ENCODE data around the gene CGNL1. TPM values are rescaled to one million over a fixed set of nuclear protein-coding genes. Genes with fewer than 3 reads are reported as not detected.

CGNL1 gene
- total RNA-seq, 1 experiment from 2014 or later = 34.6 TPM

GRCh38 chr15:57356178-57356577 is 20.1 kb upstream of the CGNL1 start:
- Histone ChIP-seq H3K23me2 (ENCODE audit: insufficient read length, low read depth, low read length, poor library complexity, severe bottlenecking) (no peaks in the 10 kb centered on the region), H2AFZ (ENCODE audit: low read length) (no peak overlapping the region), H2AK5ac (ENCODE audit: insufficient read length, low read length) (no peak overlapping the region), H2BK5ac (ENCODE audit: insufficient read length, low read length) (no peak overlapping the region), H3T11ph (ENCODE audit: low read length) (no peak overlapping the region), H4K5ac (ENCODE audit: insufficient read length, low read depth, low read length) (no peak overlapping the region), H4K91ac (ENCODE audit: insufficient read length, low read depth, low read length) (no peak overlapping the region), H3K4me2 (ENCODE audit: insufficient read depth, insufficient read length, low read length) (no peak overlapping the region), H3K23ac (ENCODE audit: insufficient read length, low read depth, low read length) (no peak overlapping the region), H2BK20ac (ENCODE audit: low read depth, low read length, poor library complexity, severe bottlenecking) (no peak overlapping the region), H3K27ac (ENCODE audit: insufficient read length, low read depth, low read length) (no peak overlapping the region), H3K18ac (ENCODE audit: insufficient read length, low read depth, low read length) (no peak overlapping the region), H2BK15ac (ENCODE audit: low read depth, low read length) (no peak overlapping the region), H3K79me2 (ENCODE audit: insufficient read depth, low read length) (no peaks in the 10 kb centered on the region), H3K56ac (ENCODE audit: insufficient read length, low read depth, low read length) (no peak overlapping the region), H3K79me1 (ENCODE audit: insufficient read depth, low read depth, low read length, poor library complexity, severe bottlenecking) (no peaks in the 10 kb centered on the region), H4K8ac (replicated peaks; ENCODE audit: insufficient read length, low read depth, low read length) (no peak overlapping the region), H3K9me3 (ENCODE audit: control insufficient read depth, low read depth, low read length) (no peaks in the 10 kb centered on the region), H3K9ac (ENCODE audit: extremely low read depth, insufficient read length, low read length) (no peak overlapping the region), H3K4me1 (ENCODE audit: insufficient read depth, low read length) (peaks cover 13% of the 10 kb centered on the region; the same call in 1 of the 2 replicates), H3K27me3 (ENCODE audit: insufficient read depth, low read length) (no peaks in the 10 kb centered on the region), H3K4ac (ENCODE audit: low read depth, low read length) (no peak overlapping the region), H3K14ac (ENCODE audit: insufficient read depth, low read length) (no peak overlapping the region), H2BK12ac (ENCODE audit: insufficient read length, low read depth, low read length) (no peak overlapping the region), H2BK120ac (ENCODE audit: low read depth, low read length, poor library complexity, severe bottlenecking) (no peak overlapping the region), H4K20me1 (ENCODE audit: control insufficient read depth, insufficient read depth, insufficient read length) (no peaks in the 10 kb centered on the region)
- H3K27me3 Mint-ChIP-seq (ENCODE audit: low read depth) = peaks cover 3% of the 10 kb centered on the region; the same call in 1 of the 2 replicates
- TF ChIP-seq CTCF (conservative IDR thresholded peaks at IDR 0.05) = no peak
- H3K4me1 Mint-ChIP-seq = peaks cover 52 to 56% of the 10 kb centered on the region in 2 experiments
- H3K27ac Mint-ChIP-seq = peak overlapping the region in 2 of 3 experiments; percentile 51 to 94; a peak in 5 of 7 replicates
- no peaks in the 10 kb centered on the region; a peak in 1 of 7 replicates for H3K36me3 Mint-ChIP-seq (ENCODE audit: insufficient read depth in 1 of 3, low read depth in 3 of 3)
- H3K4me3 Mint-ChIP-seq = no peak overlapping the region
- DNase-seq = no peak
- H3K9me3 Mint-ChIP-seq = peaks cover 3 to 5% of the 10 kb centered on the region in 2 experiments; a peak in 3 of 5 replicates
